GM19324 (cell line): ENCODE measurements around the gene DPYD.

Experiments used
- ATAC-seq: cut with Tn5 transposase; IDR thresholded peaks from one replicate; pipeline ENCODE4 v1.9.1; 2021; ENCODE audit warnings: mild to moderate bottlenecking, moderate library complexity; ENCODE audit not compliant: unreplicated experiment, low FRiP score

The DPYD gene

DNA sequence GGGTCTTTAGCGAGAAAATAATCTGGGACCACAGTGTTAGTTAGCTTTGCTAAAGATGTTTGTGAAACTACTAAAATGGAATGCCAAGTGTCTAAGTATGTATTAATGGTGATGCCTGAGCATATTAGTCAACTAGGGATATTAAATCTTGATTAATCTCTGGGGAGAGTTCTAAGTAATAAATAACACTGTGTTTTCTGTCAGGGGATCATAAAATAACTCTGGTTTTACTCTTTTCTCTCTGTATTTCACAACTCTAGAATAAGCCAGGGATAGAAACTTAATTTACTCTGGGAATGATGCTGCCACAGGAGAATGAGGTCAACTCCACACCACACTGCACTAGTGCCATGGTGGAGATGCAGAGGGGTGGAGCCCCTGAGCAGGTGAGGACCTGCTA lies 800.0 kb downstream of the DPYD start:
- no peak for ATAC-seq

DNA sequence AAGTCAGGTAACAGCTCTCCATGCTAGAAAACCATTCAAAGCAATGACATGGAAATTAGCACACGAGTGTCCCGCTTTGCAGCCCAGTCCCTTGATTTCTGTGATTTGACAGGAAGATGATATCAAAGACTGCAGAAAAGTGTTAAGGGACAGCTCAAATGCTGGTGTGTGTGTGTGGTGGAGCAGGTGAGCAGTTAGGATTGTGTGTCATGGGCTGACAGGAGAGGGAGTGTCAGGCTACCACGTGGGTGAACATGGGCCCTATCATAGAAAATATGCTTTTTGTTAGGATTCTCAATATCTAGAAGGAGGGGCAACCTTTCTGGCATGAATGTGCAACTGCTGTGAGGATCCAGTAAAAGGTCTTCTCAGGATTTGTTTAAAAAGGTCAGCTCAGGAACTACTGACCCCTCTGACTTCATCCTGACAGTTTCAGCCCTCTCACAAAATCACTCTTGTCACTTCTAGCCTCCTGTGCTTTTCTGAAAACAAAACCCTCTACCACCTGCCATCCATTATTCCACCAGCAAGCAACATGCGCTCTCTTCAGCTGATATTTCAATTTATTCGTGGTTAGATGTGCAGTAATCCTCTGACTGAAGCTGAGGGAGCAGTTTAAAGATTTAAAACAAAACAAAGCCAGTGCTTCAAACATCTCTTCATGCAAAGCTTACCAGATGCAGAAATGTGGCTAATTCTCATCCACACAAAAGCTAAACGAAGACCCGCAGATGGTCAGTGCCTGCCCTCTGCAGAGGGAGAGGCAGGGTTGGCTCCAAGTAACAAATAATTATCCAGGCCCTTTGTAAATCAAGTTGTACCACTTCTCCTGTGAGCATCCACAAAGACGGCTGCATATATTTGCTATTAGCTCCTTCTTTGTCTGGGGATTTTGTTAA lies 801.3 kb downstream of the DPYD start:
- no peak for ATAC-seq

DNA sequence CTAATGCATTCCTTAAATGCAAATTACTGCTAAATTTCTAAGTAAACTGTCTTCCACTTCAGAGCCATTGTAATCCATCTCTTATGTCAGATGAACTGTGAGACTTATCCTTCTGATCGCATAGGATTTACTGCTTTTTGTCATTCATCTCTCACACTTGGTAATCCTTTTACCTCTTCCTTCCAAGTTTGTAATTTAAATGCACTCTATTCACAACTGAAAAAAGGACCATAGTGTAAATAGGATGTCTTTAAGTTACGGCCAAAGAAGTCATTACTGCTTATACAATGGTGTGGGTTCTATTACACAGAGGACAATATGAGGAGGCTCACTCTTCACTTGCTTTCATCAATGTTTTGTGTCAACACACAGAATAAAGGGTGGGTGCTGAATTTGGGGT lies 806.0 kb downstream of the DPYD start:
- no peak for ATAC-seq

DNA sequence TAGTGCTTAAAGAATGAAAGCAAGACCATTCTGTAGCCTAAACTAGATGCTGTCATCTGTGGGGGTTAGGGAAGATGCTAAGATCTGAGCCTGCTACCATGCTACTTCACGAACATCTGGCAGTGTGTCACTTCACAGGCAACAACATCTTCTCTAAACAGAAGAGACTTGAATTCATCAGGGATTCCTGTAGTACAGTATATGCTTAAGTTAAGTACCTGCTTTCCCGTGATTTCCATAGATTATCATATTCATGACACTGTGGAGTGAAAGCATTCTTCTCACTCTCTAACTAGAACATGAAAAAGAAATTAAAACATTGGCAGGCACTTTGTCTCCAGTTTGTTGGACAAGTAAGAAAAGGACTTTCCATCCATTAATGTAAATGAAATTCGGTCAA lies 808.4 kb downstream of the DPYD start:
- ATAC-seq: no peak

DNA sequence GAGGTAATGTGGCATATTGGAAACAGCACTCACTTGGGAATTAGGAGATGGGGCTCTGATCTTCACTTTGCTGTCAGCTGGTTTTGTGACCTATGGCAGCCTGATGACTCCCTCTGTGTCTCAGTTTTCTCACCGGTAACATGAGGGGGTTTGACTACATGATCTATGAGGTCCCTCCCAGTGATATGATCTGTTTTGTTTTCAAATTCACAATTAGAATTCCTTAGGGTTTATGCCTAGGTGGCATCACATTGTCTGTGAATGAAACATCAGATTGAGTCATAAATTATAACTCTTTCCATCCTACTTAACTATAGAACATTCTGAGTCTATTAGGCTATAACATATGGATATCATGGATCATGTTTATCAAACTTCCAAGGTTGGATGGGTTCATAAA lies 812.7 kb downstream of the DPYD start:
- no peak for ATAC-seq

DNA sequence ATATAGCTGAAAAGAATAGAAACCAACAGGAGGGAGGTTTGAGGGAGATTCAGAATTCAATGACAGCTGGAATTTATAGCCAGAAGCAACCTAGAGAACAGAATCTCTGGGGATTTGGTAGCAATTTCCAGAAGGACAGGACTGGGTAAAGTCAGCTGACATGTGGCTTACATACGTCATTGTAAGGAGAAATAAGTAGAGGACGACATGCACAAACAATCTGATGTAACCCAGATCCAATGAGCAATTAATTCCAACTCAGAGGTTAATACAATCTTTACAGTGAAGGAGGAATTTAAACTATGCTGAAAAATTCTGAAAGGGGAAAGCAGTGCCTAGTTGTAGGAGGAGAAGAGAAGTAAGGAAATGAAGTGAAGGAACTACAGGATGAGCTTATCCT lies 815.3 kb downstream of the DPYD start:
- no peak for ATAC-seq

DNA sequence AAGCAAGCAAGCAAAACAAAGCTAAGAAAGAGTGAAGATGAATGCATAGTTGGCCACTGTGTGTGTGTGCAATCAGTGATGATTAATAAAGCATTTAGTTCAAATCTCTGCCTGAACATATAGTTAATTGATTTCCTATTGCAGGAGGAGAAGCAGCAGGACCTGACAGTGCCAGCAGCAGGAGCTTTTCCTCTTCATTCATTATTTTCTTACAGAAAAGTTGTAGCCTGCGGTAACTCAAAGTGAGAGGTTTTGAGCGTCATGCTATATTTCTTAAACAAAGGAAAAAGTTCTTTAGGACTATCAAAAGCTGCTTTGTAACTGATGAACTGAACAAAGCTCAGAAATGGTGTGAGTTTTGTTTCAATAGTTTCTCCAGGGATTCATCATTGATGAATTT lies 819.3 kb downstream of the DPYD start:
- ATAC-seq: no peak

DNA sequence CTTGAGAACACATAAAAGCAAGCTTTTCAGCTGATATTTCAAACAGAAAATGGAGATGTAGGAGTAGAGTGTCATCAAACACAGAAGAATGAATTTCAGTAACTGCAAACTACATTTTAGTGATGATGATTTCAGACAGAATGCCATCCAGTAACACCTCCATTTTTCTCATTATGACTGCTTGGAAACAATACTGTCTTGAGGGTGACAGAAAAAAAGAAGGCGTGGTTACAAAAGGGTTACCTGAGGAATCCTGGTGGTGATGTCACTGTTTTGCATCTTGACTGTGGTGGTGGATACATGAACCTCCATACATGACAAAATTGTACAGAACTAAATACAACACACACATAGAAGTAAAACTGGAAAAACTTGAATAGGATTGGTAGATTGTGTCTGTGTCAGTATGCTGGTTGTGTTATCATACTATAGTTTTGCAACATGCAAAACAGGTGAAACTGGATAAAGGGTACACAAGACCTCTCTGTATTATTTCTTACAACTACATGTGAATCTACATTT lies 823.4 kb downstream of the DPYD start:
- ATAC-seq: no peak

DNA sequence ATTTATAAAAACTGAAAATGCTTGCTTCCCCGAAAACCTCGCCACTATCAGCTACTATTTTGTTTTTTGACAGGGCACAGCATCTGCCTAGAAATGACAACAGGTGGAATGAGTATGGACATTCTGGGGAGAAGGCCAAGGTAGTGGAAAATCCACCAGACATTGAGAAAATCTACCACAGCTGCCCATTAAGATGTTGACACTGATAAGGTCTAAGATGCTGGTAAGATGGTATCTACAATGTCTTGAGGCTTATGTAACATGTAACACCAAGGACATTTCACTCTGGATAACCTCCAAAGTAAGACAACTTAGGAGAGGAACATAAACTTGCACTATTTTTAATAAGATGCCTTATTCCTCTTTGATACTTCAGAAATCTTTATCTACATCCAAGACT lies 825.1 kb downstream of the DPYD start:
- ATAC-seq: no peak

DNA sequence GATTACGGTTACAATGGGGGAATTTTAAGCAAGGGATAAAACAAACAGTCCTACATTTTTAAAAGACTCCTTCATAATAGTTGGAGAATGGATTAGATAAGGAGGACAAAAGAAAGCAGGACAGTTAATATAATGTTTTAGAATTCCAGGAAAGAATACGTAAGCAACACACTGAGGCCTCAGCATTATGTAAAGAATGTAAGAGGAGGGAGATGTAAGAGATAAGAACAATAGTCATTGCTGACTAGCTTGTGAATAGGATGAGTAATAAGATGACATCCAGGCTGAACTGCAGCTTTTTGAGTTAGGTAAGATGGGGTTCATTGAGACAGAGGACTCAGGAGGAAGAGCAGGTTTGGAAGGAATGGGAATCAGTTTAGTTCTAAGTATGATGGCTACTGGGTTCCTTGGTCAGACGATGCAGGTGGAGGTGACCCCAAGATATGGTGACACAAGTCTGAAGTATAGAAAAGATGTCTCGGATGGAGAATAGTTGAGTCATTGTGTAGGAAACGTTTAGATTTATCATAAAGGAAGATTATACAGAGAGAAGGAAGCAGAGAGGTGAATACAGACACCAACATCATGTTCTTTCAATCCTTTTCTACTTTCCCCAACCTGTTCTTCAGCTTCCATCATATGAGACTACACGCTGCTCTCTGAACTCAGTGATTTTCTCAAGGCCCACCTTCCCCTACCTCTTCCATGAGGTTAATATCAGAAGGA lies 826.4 kb downstream of the DPYD start:
- no peak for ATAC-seq

DNA sequence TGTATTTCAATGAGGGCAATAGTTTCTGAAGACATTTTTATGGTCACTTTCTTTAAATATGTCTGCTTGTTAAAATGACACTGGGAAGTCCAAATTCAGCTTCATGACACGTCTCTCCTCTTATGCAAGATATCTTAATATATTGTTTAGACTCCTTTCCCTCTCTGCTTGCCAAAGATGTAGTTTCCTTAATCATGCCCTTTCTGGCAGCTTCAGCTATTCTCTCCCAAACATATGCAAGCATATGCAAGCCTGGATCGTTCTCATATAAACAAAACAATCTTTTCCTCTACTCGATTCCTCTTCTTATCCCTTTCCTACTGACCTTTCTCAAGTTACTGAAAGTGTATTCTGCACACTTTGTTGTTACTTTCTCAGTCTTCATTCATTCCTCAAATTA lies 827.1 kb downstream of the DPYD start:
- ATAC-seq: no peak

DNA sequence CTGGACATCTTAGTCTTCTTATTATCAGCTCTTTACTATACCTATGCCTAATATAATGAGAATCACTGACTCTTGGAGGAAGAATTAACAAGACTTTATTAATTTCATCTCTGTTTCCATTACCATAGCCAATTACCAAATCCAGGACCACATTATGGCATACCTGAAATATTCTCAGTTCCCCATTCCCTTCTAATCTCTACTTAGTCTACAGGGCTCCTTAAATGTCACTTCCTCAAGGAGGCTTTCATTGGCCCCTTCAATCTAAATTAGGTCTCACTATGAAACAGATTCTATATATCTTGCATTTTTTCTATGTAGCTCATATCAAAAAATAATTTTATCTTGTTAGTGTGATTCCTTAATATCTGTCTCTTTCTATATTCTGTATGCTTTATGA lies 828.0 kb downstream of the DPYD start:
- no peak for ATAC-seq

DNA sequence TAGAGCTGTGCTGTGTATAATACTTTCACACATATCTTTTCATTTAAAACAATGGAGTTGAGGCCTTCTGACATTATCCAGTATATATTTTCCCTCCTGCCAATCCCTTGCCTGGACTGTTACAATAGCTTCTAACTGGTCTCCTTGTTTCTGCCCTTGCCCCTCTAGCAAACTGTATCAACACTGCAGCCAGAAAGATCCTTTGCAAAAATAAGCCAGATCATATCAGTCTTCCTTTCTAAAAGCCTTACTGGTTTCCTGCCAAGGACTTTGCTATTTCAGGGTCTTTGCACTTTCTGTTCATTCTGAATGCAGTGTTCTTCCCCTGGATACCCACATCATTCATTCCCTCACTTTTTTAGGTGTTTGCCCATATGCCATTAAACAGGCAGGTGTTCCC lies 829.2 kb downstream of the DPYD start:
- no peak for ATAC-seq

DNA sequence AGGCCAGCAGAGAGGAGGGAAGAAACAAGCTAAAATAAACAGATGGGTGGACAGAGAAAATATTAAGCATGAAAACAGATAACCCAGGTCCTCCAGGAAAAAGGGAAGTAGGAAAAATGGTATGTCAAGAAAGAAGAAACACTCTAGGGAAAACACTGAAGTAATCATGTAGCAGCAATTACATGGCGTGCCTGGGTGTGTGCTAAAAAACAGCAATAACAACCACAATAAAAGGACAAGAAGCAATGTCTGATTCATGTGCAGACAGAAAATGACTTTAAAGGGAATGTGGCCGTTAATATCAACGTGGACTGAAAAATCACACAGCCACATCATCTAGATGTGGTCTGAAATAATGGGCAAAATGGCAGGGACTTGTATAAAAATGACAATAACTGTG lies 829.6 kb downstream of the DPYD start:
- ATAC-seq: no peak

DNA sequence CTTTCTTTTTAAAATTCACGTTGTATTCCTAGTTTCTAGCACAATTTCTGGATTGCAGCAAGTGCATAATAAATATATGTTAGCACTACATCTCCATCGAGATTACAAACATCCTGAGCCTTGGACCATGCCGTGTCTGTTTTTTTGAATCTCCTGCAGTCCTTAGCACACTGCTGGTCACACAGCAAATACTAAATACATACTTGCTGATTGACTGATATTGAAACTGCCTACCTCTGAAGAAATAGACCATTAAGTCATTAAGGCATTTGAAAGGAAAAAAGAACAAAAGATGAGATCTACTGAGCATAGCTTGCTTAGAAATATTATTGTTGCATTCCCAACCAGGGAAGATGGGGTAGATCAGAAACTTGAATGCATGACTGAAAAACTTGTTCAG lies 830.1 kb downstream of the DPYD start:
- ATAC-seq: no peak

DNA sequence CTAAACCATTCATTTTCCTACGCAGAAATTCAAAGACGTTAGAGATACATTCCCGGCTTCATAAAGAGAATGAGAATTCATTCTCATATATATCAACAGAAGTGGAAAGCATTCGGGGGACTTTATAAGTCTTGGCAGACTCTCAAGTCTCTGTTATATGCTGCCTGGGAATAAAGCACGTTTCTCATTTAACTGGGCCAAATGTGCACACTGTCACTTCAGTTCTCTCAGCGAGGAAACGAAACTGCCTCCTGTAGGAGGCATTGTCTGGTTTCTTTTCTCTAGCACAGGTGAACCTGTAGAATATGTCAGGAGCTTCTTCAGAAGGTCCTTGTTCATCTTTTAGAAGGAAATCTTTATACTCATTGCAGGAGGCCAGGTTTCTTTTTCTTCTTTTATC lies 831.7 kb downstream of the DPYD start:
- peak; percentile 57 for ATAC-seq

DNA sequence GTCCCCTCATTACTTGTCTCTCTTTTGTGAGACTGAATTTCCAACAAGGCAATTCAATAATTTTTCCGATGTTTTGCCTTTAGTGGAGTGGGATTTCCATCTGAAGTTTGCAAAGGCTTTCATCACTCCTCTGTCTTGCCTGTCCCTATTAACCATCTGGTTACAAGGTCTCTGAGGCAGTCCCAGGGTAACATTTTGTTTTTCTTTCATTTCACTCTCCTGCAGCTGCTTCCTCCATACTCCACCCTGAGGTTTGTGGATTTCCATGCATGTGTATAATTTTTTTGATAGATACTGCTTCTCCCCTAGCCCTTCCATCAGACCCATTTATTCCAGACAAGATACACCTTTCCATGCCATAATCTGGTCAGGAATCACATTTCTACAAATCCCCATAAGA lies 832.4 kb downstream of the DPYD start:
- no peak for ATAC-seq

DNA sequence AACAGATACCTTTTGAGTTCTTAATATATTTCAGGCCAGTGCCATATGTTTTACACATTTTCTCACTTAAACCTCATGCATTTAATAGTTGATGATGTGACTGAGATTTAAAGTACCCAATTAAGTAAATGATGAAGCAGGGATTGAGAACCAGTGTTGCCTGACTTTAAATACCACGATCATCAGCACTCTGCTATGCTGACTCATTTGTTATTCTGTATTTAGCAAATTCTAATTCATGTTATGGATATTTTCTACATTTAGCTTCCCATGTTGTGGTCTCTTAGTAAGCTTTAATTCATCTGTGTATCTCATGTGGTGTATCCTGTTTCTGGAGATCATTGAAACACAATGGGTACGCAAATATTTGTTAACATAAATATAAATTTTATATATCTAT lies 836.3 kb downstream of the DPYD start:
- ATAC-seq: no peak

DNA sequence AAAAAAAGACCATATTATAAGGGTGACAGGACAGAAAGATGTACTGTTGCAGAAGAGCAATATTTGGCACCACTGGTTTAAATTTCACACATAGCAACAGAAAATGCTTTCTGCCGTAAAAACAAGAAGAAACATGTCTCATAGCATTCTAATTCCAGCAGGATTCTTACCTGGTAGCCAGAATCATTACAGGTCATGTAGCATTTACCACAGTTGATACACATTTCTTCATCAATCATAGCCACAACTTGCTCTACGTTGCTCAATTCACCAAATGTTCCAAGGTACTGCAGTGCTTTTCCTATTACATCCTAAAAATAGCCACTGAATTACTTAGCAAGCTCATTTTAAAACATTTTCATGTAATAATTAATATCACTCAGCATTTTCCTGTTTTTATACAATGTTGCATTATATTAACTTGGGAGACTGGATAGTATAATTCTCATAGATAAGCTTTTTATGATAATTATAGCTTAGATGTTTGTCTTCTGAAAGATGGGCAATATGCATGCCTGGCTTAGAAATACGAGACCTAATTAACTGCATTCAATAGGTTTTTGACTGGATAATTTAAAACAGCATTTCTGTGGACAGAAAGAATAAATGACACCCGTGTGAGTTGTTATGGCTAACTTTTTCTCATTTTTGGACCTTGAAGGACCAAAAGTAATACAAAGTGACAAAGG lies 838.5 kb downstream of the DPYD start:
- ATAC-seq: no peak

DNA sequence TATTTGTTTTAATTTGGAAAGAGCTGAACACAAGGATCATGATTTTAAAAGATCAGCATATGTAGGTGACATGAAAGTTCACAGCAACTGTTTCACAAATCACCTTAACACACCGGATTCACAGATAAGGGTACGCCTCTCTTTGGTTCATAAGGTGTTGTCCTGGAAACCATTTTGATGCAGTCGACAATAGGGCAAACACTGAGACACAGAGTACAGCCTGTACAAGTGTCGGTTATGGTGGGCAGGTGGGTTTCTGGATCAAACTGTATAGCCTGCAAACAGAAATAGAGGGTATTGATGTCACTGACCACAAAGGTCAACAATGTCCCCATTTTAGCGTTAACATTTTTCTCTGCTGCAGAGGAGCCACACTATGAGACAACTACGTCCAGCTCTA lies 842.0 kb downstream of the DPYD start:
- no peak for ATAC-seq

DNA sequence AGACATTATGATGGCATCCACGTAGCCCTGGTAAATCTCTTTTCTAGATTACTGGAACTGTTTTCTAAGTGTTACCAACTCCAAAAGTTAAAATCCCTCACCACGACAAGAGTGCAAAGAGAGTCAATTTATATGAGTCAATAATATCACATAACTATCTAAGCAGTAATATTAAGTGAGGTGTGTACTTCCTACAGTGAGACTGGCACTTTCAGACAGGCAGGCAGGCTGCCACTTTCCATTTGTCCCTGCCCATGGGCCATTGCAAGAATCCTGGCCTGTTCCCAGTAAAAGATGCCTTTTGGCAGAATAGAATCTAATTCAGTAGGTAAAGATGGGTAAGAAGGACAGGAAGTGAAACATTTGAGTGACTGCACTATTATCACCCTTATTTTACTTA lies 843.6 kb downstream of the DPYD start:
- ATAC-seq: no peak
